Measurements from ENCODE around the gene LMAN2.
"Not testable (repeated sequence)": the region's sequence is repeated elsewhere in the genome, so short reads cannot be mapped to it uniquely, and the experiment has no call there.

LMAN2 gene

DNA sequence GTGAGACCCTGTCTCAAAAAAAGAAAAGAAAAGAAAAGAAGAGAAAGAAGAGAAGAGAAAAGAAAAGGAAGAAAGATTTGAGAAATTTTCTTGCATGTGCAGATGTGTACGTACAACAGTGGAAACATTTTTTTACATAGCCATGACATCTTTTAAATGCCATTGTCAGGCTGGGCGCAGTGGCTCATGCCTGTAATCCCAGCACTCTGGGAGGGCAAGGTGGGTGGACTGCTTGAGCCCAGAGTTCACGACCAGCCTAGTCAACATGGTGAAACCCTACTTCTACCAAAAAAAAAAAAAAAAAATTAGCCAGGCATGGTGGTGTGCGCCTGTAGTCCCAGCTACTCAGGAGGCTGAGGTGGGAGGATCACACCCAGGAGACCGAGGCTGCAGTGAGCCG, 6.6 kb downstream of the LMAN2 start:
- no peak for DNase-seq

GRCh38 chr5:177343777-177344176, 7.7 kb downstream of the LMAN2 start:
- DNase-seq, result no peak

- DNase-seq, result not testable (repeated sequence)
Measured at GRCh38 chr5:177343000-177343399, 8.5 kb downstream of the LMAN2 start.

GRCh38 chr5:177339107-177339638, 12.3 kb downstream of the LMAN2 start:
- no peak for DNase-seq

- DNase-seq, result no peak
Measured at GRCh38 chr5:177338251-177339106, 13.0 kb downstream of the LMAN2 start.

DNA sequence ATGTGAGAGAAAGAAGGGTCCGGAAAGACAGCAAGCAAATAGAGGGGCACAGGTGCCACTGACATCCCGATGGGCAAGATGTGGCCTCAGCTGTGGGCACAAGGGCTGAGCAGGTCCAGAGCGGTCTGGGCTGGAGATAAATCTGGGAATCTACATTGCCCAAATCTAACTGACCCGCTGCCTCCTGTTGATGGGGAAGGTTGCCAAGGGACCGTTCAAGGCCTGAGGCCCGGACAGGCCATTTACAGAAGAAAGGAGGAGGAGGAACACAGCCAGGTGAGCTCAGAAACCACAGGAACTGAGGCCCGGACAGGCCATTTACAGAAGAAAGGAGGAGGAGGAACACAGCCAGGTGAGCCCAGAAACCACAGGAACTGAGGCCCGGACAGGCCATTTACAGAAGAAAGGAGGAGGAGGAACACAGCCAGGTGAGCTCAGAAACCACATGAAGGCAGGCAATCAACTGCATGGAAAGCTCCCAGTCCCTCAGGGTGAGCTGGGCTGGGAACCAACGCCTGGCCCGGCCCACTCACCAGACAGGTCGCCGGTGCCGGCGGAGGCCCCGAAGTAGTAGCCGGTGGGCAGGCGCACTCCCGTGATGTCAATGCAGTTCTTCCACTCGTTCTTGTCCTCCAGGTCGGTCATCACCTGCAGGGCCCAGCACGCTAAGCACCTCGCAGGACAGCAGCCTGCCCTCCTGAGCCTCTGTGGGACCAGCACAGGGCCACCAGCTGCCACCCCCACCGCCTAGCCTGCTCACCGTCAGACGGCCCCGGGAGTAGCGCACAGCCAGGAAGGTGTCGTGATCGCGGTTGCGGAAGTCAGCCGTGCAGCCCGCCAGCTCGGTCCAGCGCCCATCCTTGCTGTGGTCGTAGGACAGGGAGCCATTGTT, 14.6 kb downstream of the LMAN2 start:
- no peak for DNase-seq

DNA sequence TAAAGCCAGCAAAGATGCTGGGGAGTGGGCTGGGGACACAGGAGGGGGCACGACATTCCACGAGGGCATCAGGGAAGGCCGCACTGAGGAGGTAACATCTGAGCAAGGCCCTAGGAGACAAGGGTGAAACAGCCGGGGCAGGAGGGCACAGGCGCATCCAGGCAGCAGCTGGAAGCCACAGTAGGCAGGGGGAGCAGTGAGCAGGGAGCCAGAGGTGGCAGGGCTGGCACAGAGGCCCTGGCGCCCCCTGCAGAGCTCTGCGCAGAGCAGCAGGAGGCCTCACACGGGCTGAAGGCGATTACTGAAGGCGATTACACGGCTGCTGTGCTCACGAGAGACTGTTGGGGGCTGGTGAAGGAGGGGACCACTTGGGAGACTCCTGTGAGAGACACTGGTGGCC, 15.4 kb downstream of the LMAN2 start:
- peak; percentile 51 for DNase-seq

DNA sequence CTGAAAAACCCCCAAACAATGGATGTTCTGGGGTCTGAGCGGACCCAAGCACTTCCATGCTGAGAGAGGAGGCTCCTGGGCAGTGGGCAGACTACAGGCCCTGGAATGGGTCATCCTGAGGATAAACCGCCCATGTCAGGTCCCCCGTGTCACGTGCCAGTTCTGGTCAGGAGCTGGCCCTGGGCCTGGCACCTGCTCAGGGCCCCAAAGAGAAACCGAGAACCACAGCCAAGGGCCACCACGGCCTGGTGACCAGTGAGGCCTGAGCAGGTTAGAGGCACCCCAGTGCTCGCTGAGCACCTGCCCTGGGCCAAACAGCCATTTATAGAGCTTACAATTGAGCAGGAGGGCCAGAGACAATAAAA, 15.8 kb downstream of the LMAN2 start:
- no peak for DNase-seq

- DNase-seq, result no peak
Measured at GRCh38 chr5:177334781-177335700, 16.4 kb downstream of the LMAN2 start.

DNA sequence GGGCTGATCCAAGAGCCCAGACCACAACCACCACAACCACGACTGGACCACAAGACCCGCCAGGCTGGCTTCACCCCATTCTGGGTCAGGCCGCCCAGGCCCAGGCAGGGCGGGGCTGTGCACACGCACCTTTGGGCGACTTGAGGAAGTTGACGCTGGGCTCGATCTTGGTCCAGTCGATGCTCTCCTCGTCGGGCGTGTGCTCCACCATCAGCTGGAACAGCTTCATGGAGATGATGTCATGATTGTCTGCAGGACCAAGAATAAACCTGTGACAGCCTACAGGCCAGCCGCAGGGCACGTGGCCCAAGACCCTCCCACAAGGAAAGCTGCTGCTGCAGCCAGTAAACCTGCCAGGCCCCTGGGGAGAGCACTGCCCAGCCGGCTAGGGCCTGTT, 17.3 kb downstream of the LMAN2 start:
- no peak for DNase-seq

DNA sequence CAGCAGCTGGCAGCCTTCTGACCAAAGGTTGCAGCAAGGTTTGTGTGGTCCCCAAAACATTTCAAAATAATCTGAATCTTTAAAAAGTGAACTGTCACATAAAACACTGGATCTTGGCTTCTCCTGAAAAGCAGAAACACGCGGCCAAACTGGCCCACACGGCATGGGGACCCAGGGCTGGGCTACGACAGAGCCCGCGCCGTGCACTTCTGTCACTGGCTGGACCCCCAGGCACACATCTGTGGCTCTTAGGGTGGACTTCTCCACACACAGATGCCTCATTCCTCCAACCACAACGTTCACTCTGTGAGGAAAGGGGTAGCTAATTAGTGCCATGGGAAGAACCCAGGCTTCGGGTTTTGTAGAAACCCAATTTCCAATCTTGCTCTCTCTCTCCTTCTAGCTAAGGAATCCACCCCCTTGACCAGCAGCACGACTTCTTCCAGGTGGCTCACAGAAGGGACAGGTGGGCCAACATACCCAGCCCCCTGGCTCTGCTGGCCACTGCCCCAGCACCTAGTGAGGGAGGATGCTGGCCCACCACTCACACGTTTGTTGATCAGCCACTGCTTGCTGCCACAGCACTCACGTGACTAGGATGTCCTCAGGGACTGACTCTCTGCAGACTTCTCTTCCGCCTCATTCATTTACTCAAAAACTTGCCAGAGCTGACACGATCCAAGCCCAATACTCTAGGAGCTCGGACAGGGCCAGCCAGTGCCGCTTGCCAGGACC, 17.9 kb downstream of the LMAN2 start:
- DNase-seq, result no peak

GRCh38 chr5:177332896-177333260, 18.6 kb downstream of the LMAN2 start:
- DNase-seq, result no peak

DNA sequence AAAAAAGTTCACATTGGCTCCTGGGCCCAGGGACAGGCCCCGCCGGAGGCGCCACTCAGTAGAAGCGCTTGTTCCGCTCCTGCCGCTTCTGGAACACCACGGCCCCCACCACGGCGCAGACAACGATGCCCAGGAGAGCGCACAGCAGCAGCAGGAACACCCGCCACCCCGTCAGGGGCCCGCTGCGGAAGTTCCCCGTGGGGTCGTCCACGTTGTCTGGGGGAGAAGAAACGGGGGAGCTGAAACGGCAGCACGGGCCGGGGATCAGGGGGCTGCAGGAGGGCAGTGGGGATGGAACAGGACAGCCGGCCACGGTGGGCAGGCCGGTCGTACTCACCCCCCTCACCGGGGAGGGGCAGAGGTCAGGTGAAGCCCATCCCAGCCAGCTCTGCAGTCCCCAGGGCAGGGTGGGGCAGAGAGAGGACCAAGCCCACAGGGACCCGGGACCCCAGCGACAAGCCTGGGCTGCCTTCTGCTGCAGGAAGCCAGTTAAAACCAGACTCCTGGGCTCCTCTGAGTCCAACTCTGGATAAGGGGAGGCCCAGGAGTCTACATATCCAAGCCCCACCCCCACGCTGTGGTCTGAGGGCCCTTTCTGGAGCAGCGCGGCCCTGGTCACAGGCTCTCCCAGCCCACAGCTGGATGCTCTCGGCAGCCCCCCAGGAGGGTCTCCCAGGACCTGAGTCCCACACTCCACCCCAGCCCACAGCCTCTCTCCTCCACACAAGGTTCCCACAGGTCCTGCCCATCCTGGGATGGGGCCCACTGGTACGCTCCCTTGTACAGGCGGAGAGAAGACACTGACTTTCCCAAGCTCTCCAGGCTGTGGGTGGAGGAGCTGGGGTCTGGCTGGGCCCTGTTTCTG, 19.2 kb downstream of the LMAN2 start:
- no peak for DNase-seq

DNA sequence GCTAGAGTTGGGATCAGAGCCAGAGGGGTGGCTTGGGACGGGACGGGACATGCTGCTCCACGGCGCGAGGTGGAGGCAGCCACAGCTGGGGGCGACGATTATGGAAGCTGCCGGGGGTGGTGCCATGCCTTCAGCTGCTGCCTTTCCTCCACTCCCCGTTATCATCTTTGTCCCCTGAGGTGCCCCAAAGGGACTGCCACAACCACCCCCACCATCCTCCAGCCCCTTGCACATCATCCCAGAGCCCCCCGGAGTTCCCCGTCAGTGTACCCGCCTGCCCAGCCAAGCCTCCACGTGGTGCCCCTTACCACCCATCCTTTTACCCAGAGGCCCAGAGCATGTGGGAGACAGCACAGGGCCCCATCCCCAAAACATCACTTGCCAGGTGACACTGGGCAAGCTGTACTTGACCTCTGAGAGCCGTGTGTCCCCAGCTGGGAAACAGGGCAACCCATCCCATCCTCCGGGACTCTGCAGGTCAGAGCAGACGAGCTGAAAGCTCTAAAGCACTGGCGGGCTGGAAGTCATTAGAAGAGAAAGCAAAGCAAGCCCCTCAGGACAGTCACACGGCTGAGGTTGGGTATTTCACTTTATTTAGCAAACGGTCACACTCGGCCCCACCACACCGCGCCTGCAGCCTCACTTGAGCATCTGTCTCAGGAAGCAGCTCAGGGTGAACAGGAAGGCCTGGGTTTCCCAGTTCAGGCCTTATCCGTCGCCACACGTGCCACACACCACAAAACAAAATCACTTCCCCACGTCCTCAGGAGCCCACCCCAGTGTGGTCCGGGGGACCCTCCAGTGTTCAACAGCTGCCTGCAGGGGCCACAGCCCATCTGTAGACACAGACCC, 20.3 kb downstream of the LMAN2 start:
- no peak for DNase-seq

DNA sequence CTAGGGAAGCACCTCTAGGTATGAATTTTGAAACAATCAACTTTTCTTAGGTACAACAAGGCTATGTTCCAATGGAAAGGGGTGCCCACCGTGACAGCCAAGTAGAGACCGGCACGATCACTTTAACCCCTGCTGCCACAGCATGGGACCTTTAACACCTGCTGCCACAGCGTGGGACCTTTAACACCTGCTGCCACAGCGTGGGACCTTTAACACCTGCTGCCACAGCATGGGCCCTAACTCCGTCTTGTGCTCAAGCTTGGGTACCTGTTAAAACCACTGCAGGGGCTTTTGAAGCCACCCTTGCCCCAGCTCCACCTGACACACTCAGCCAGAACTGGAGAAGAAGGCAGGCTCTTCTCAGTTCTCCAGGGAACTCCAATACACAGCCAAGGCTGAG, 21.6 kb downstream of the LMAN2 start:
- no peak for DNase-seq

- no peak for DNase-seq
Measured at GRCh38 chr5:177328545-177329231, 22.8 kb downstream of the LMAN2 start.

DNA sequence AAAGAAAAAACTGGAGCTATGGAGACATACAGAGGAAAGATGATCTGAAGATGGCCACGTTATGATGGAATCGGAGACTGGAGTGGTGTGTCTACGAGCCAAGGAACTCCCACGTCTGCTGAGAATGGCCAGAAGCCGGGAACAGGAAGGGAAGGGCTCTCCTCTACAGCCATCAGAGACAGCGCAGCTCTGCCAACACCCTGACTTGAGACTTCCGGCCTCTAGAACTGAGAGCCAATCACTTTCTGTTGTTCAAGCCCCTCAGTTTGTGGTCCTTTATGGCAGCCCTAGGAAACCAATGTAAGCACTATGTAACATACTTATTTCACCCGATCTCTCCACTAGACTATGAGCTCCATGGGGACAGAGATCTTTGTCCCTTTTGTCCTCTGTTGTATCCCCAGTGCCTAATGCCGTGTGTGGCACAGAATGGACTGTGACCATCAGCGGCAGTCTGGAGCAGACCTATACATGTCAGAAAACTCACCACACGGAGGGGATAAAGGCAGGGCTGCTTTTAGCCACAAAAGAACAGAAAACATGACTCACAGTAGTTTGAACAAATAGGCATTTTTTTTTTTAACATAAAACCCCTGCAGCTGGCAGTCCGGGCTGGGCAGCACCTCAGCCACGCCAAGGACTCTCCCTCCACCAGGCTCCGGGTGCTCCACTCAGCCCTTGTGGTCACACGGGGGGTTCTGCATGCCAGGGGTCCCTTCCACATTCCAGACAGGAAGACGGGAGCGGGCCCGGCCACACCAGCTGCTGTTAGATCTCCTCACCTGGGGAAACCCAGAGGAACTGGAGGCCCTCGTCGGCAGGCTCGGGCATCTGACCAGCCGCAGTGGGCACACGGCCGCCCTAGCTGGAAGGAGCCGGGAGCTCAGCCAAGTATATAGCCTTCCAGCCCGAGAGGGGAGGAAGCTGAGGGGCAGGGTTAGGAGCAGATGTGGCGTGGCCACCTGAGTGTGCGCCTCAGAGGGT, 23.6 kb downstream of the LMAN2 start:
- no peak for DNase-seq

DNA sequence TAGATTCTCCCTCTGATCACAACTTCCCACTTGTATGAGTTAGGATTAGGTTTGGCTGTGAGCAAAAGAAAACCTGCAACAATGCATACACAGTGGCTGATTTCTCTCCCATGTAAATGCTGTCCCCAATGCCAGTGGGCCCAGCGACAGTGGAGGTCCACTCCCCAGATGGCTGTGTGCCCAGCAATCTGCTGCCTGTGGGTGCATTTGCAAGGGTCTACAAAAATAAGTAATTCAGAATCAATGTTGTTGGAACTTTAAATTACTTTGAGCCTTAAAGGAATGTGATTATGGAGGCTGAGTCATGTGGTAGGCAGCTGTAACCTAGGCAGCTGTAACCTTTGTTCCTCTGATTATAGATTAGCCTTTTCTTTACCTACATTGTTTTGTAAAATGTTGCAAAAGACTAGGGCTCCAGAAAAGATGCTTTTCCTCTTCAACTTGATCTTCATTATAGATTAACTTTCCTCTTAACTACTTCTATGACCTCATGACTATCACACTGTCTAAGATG, 25.5 kb downstream of the LMAN2 start:
- DNase-seq, result no peak

Data from NCI-H1694 treated with DMSO at 0.1 percent for 48 hours (cell line).